Omental fat pad (tissue), 4 donors: Measurements from ENCODE around the gene EVI2A. TPM values are rescaled to one million over a fixed set of nuclear protein-coding genes. Genes with fewer than 3 reads are reported as not detected.

Experiments
- ATAC-seq: fragments of 150-250 bp; one replicate; pipeline ENCODE4 v1.9.1; 2016; ENCODE audit warnings: mild to moderate bottlenecking, moderate library complexity; ENCODE audit not compliant: low FRiP score
- DNase-seq: peaks from one replicate; pipeline ENCODE4 v3.0.0-alpha.2; 2019; ENCODE audit warnings: low spot score
- total RNA-seq, 4 donors: library from RNA; depleted of rRNA; stranded (reverse); fragments of >200 nt; gene quantifications; one replicate each; pipeline ENCODE4 v1.1.0, GENCODE V29; 2016
- TF ChIP-seq, protein P1 (sequence below), 3 donors: fragments of 450-650 bp; IDR thresholded peaks; one replicate each; pipeline ENCODE4 v1.5.1; 2016 to 2017; ENCODE audit warnings: antibody characterized with exemption in 3 of 3, mild to moderate bottlenecking in 3 of 3, moderate library complexity in 2 of 3

Gene EVI2A
- total RNA-seq, 4 donors from 2014 or later, result 10.6 to 24.1 (median 18.7) TPM

DNA sequence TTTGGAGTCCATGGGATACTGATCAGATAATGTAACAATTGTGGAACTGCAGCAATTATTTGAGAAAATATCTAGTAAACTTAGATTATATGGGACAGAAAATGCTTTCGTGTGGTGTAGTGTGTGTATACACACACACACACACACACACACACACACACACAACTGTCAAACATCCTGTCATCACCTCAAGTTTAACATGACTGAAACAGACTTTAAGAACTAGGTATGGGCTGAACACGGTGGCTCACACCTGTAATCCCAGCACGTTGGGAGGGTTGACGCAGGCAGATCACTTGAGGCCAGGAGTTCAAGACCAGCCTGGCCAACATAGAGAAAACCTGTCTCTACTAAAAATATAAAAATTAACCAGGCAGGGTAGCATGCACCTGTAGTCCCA, 544 bp upstream of the EVI2A start:
- TF ChIP-seq, protein P1, sequence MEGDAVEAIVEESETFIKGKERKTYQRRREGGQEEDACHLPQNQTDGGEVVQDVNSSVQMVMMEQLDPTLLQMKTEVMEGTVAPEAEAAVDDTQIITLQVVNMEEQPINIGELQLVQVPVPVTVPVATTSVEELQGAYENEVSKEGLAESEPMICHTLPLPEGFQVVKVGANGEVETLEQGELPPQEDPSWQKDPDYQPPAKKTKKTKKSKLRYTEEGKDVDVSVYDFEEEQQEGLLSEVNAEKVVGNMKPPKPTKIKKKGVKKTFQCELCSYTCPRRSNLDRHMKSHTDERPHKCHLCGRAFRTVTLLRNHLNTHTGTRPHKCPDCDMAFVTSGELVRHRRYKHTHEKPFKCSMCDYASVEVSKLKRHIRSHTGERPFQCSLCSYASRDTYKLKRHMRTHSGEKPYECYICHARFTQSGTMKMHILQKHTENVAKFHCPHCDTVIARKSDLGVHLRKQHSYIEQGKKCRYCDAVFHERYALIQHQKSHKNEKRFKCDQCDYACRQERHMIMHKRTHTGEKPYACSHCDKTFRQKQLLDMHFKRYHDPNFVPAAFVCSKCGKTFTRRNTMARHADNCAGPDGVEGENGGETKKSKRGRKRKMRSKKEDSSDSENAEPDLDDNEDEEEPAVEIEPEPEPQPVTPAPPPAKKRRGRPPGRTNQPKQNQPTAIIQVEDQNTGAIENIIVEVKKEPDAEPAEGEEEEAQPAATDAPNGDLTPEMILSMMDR (IDR thresholded peaks at IDR 0.05), result no peak
- no peak for DNase-seq
- ATAC-seq, result no peak

DNA sequence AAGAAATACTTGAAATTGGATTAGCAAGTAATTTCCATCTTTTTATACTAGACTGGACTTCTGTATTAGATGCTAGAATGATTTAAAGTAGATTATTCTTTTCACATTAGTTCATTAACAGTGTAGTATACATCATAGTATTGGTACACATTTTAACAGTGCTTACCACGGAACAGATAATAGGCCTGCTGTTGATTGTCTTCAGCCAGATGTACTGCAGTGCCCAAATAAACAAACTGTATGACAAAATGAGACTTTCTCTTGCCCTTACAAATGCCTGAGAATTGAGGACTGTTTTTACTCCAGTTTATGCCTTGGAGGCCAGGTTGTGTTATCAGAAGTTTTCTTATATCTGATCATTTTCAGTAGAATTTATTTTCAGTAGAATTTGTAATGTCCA, 631 bp downstream of the EVI2A start:
- ATAC-seq, result no peak
- TF ChIP-seq, protein P1 (IDR thresholded peaks at IDR 0.05), result no peak
- no peak for DNase-seq

DNA sequence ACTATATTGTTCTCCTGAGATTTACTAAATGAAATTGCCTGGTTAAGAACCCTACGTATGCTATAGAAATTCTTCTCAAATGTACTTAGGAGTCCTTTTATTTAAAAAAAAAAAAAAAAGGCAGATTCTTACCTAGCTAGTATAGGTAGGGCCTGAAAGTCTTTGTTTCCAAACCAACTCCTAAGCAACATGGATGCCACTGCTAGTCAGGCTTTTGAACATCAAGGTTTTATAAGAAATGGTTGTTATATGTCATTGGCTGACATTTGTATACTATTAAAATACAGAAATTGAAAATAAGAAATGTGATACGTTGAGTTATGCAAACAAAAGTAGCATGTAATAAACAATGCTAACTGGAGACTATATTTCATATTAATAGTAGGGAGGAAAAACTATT, 1.2 kb downstream of the EVI2A start:
- ATAC-seq (no peak), DNase-seq (no peak)
- TF ChIP-seq, protein P1 (IDR thresholded peaks at IDR 0.05), result no peak

DNA sequence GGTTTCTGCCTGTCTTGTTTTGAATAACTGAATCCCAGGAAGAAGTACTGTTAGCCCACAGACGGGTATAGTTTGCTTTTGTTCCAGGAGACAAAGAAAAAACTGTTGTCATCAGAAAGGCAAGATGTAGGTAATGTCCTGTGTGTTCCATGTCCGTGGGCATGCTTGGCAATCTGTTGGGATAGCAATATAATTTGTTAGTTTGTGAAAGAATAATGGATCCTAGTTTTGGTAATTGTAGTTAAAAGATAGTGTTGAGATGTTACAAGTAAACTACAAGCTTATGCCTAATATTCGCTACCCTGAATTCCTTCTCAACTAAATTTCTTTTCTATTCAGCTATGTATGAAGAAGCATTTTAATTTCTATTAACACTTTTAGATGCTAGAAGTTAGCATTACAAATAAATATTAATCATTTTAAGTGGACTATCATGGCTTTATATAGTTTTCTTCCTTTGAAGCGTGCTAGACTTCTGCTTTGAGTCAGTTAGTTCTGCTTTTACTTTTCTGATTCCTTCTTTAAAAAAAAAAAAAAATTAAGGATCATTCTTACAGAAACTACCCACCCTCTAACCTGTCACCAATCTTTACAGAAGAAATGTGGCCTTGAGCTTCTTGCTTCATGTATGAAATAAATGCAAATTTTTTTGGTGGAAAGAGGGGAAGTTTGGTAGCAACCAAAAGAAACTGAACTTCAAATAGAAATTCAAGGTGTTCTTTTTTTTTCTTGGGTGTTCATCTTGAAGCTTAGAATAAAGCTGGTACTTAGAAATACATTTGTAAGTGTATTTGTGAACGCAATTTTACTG, 2.4 kb downstream of the EVI2A start:
- no peak for DNase-seq
- no peak for ATAC-seq
- TF ChIP-seq, protein P1 (IDR thresholded peaks at IDR 0.05), result no peak

DNA sequence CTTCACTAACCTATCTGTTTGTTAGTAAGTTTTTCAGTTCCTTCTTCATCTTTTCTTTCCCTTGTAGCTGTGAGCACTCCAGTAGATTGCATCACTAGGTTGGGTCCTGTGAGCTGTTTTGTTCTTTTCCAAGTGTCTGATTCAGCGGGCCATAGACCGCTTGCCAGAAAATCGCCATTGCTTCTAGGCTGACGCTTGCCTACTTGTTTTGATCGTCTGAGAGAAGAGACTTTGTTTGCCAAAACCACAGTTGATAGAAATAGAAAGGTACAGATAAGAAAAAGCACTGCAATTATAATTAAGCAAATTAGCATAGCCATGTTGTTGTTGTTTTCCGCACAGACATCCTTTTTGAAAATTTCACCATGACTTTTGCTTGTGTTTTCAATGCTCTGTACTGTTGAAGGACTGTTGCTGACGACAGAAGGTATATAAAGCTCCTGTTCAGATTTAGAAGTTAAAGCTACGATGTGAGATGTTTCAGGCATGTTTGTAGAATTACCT, 3.1 kb downstream of the EVI2A start:
- ATAC-seq (peak; percentile 90), DNase-seq (no peak)
- TF ChIP-seq, protein P1 (IDR thresholded peaks at IDR 0.05), result no peak

DNA sequence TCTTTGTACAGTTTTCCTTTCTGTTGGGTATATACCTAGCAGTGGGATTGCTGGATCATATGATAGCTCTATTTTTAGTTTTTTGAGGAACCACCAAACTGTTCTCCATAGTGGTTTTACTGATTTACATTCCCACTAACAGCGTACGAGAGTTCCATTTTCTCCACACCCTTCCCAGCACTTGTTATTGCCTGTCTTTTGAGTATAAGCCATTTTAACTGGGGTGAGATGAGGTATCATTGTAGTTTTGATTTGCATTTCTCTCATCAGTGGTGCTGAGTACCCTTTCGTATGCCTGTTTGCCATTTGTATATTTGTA, 6.7 kb downstream of the EVI2A start:
- TF ChIP-seq, protein P1 (IDR thresholded peaks at IDR 0.05), result no peak
- ATAC-seq, result no peak
- DNase-seq, result no peak
